Peyer's patch (tissue), 4 donors: ENCODE measurements around the gene AKAP12.

ENCODE experiments used
- CTCF ChIP-seq, 6 experiments: fragments of 450-650 bp in 4 of 6; fragments of 200-600 bp in 2 of 6; sonication (generic) in 1 of 6; IDR thresholded peaks; one replicate each; pipeline ENCODE4 v1.5.1; 2017 to 2019; ENCODE audit warnings: antibody characterized with exemption in 6 of 6, mild to moderate bottlenecking in 3 of 6, moderate library complexity in 1 of 6
- POLR2A ChIP-seq, 2 donors: fragments of 450-650 bp; IDR thresholded peaks; one replicate each; pipeline ENCODE4 v1.5.1; 2017; ENCODE audit warnings: antibody characterized with exemption in 2 of 2, mild to moderate bottlenecking in 2 of 2, moderate library complexity in 2 of 2

- TF ChIP-seq CTCF (IDR thresholded peaks at IDR 0.05): no peak
- no peak for TF ChIP-seq POLR2A (IDR thresholded peaks at IDR 0.05)
These were observed 46.4 kb downstream of the AKAP12 start for GRCh38 chr6:151286214-151286613.
